Fibroblast of pulmonary artery (primary cell): ENCODE data around the gene FAM120B.

Source experiments
- DNase-seq: peaks from one replicate; pipeline ENCODE4 v3.0.0-alpha.2; 2010; ENCODE audit warnings: low read depth
- H3K4me3 ChIP-seq: replicated peaks from 2 replicates; pipeline ENCODE4 v1.5.1; 2011; ENCODE audit warnings: low read depth, mild to moderate bottlenecking, control low read depth, low read length, moderate library complexity
- CTCF ChIP-seq: IDR thresholded peaks from 2 replicates; pipeline ENCODE4 v1.5.1; 2011; ENCODE audit warnings: mild to moderate bottlenecking, control low read depth, low read length, inconsistent platforms; ENCODE audit errors: missing control alignments

Gene FAM120B

GRCh38 chr6:170437719-170438401 lies 131.3 kb downstream of the FAM120B start:
- DNase-seq, result no peak
- peak overlapping the region; percentile 19 for H3K4me3 ChIP-seq
- TF ChIP-seq CTCF, result no peak

- H3K4me3 ChIP-seq, result peak overlapping the region; percentile 19
- no peak for TF ChIP-seq CTCF
- DNase-seq, result peak; percentile 97
Measured at GRCh38 chr6:170438402-170438753, 131.8 kb downstream of the FAM120B start.

- no peak overlapping the region for H3K4me3 ChIP-seq
Measured at GRCh38 chr6:170438861-170439260, 132.3 kb downstream of the FAM120B start.

GRCh38 chr6:170439366-170440361 lies 133.1 kb downstream of the FAM120B start:
- DNase-seq, result no peak
- TF ChIP-seq CTCF, result no peak
- H3K4me3 ChIP-seq, result no peak overlapping the region

More at GRCh38 chr6:170438861-170439260, 132.3 kb downstream of the FAM120B start:
- DNase-seq, result no peak
- no peak for TF ChIP-seq CTCF

GRCh38 chr6:170440437-170440836 lies 133.9 kb downstream of the FAM120B start:
- H3K4me3 ChIP-seq, result no peak overlapping the region
- no peak for TF ChIP-seq CTCF
- no peak for DNase-seq

- no peak for TF ChIP-seq CTCF
Measured at GRCh38 chr6:170441316-170441715, 134.8 kb downstream of the FAM120B start.

More at GRCh38 chr6:170441316-170441715, 134.8 kb downstream of the FAM120B start:
- H3K4me3 ChIP-seq, result no peak overlapping the region
- DNase-seq, result no peak
